Mesothelial cell of epicardium (in vitro differentiated cells): ENCODE measurements around the gene SF3B3. TPM values are rescaled to one million over a fixed set of nuclear protein-coding genes. Genes with fewer than 3 reads are reported as not detected.

Experiments used
- DNase-seq, 2 experiments: peaks; one replicate each; pipeline ENCODE4 v3.0.0; 2021; ENCODE audit warnings: low spot score in 2 of 2; ENCODE audit not compliant: unreplicated experiment in 2 of 2
- H3K27ac Mint-ChIP-seq: 2 replicates; pipeline ENCODE4 v1.8.0; 2021; ENCODE audit warnings: mixed read lengths
- H3K27me3 Mint-ChIP-seq: 2 replicates; pipeline ENCODE4 v1.8.0; 2021; ENCODE audit warnings: low read depth, mixed read lengths
- H3K36me3 Mint-ChIP-seq: 2 replicates; pipeline ENCODE4 v1.8.0; 2021; ENCODE audit warnings: mixed read lengths
- H3K4me1 Mint-ChIP-seq: 2 replicates; pipeline ENCODE4 v1.8.0; 2021; ENCODE audit warnings: mixed read lengths
- H3K4me3 Mint-ChIP-seq: 2 replicates; pipeline ENCODE4 v1.8.0; 2021; ENCODE audit warnings: mild to moderate bottlenecking, moderate library complexity, mixed read lengths
- H3K9me3 Mint-ChIP-seq: 2 replicates; pipeline ENCODE4 v1.8.0; 2021; ENCODE audit warnings: mixed read lengths
- total RNA-seq: library from RNA; stranded (reverse); gene quantifications from 3 replicates; pipeline ENCODE4 v1.2.1, GENCODE V29; 2021
- TF ChIP-seq, protein P1 (sequence below): fragments of 200-600 bp; sonication (generic); IDR thresholded peaks from one replicate; pipeline ENCODE4 v1.5.0; 2021; ENCODE audit warnings: antibody characterized with exemption; ENCODE audit not compliant: unreplicated experiment

Gene SF3B3
- total RNA-seq, 1 donor from 2014 or later, result 351 TPM

DNA sequence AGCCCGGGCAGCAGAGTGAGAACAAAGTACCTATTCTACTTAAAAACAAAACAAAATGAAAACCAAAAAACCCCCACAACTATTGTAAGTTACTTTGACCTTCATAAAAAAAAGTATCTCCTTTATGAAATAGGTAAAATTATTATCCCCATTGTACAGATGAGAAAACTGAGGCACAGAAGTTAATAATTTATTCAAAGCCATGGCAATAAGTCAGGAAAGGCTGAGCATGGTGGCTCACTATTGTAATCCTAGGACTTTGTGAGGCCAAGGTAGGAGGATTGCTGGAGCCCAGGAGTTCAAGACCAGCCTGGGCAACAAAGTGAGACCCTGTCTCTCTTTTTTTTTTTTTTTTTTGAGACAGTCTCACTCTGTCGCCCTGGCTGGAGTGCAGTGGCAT, 38.7 kb upstream of the SF3B3 start:
- H3K36me3 Mint-ChIP-seq, result peaks cover 20% of the 10 kb centered on the region
- no peaks in the 10 kb centered on the region for H3K4me1 Mint-ChIP-seq
- no peak overlapping the region for H3K27ac Mint-ChIP-seq
- H3K9me3 Mint-ChIP-seq, result no peaks in the 10 kb centered on the region
- TF ChIP-seq, protein P1, sequence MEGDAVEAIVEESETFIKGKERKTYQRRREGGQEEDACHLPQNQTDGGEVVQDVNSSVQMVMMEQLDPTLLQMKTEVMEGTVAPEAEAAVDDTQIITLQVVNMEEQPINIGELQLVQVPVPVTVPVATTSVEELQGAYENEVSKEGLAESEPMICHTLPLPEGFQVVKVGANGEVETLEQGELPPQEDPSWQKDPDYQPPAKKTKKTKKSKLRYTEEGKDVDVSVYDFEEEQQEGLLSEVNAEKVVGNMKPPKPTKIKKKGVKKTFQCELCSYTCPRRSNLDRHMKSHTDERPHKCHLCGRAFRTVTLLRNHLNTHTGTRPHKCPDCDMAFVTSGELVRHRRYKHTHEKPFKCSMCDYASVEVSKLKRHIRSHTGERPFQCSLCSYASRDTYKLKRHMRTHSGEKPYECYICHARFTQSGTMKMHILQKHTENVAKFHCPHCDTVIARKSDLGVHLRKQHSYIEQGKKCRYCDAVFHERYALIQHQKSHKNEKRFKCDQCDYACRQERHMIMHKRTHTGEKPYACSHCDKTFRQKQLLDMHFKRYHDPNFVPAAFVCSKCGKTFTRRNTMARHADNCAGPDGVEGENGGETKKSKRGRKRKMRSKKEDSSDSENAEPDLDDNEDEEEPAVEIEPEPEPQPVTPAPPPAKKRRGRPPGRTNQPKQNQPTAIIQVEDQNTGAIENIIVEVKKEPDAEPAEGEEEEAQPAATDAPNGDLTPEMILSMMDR, result no peak
- H3K4me3 Mint-ChIP-seq, result no peak overlapping the region
- no peaks in the 10 kb centered on the region for H3K27me3 Mint-ChIP-seq
- DNase-seq, result no peak

DNA sequence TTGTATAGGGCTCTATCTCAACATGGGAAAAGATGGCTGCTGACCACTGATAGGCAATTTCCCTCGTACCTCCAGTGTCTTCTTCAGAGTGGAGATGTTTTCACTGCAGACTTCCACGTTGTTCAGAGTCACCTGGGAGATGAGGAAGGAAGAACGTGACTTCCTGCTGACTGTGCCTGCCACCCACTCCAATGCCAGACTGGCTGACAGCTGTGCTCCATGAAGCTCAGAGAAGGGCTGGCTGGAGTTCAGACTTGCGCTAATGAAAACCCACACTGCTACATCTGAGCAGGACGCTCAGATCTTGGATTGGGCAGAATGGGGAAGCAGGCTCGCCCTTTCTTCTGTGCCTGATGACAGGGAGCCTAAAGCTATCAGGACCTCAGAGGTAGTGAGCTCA, 33.4 kb upstream of the SF3B3 start:
- Mint-ChIP-seq H3K27ac (no peak overlapping the region), H3K9me3 (no peaks in the 10 kb centered on the region), H3K27me3 (no peaks in the 10 kb centered on the region), H3K4me1 (no peaks in the 10 kb centered on the region), H3K4me3 (no peak overlapping the region), H3K36me3 (peaks cover 34% of the 10 kb centered on the region)
- TF ChIP-seq, protein P1, result no peak
- no peak for DNase-seq

DNA sequence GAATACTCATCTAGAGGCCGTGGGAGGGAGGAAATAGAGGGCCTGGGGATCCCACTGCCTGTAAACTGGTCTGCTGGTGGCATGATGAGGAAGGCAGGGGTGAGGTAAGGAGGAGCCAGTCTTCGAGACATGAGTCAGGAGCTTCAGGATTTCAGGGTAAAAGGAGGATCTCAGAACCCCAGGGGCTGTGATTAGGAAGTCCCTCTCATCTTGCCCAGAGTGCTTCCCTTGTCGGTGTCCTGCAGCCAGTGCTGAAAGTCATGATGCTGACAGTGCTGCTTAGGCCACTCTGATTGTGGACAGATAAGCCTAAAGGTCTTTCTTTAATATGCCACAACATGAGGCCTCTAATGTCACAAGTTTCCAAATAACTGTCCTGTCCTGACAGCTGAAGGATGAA, 29.8 kb upstream of the SF3B3 start:
- no peak for DNase-seq
- Mint-ChIP-seq H3K36me3 (peaks cover 37% of the 10 kb centered on the region), H3K27me3 (no peaks in the 10 kb centered on the region), H3K4me1 (no peaks in the 10 kb centered on the region), H3K27ac (no peak overlapping the region), H3K4me3 (no peak overlapping the region), H3K9me3 (no peaks in the 10 kb centered on the region)
- TF ChIP-seq, protein P1, result no peak

DNA sequence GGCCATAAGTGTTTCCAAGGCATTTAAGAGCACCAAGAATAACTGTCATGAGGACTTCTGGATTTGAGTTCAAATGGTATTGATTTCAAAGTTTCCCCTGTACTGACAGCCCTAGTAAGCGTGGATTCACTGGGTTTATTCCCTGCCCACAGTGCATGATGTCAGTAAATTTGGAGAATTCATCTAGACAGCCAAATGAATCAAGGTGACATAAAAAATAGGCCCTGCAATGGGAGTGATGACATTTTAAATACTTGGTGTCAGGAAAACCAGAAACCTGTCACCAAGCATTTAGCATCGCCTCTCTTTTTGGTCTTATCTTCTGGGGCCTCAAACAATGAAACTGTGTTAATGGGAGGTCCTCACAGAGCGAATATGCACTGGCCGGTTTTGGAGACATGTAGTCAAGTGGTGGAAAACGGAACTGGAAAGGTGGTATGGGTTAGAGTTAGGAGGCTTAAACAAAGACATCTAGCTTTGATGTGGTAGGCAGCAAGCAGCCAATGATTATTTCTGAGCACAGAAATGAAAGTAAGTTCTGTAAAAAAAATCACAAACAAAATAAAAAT, 29.3 kb upstream of the SF3B3 start:
- DNase-seq, result no peak
- peaks cover 37% of the 10 kb centered on the region for H3K36me3 Mint-ChIP-seq
- no peak overlapping the region for H3K27ac Mint-ChIP-seq
- TF ChIP-seq, protein P1, result no peak
- H3K27me3 Mint-ChIP-seq, result no peaks in the 10 kb centered on the region
- no peaks in the 10 kb centered on the region for H3K4me1 Mint-ChIP-seq
- H3K9me3 Mint-ChIP-seq, result no peaks in the 10 kb centered on the region
- no peak overlapping the region for H3K4me3 Mint-ChIP-seq

DNA sequence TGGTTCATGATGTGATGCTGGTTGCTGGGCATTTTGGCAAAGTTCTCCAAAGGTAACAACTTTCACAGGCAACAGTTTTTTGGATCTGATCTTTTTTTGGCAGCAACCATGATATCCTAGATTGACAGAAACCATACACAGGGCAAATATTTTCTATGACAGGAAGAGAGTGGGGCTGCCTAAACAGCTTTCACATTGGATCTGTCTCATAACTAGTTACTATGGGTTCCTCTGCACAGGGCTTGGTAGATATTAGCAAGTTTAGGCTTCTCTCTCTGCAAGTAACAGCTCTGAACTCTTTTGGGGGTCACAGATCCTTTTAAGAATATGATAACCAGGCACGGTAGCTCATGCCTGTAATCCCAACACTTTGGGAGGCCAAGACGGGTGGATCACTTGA, 28.8 kb upstream of the SF3B3 start:
- H3K9me3 Mint-ChIP-seq, result no peaks in the 10 kb centered on the region
- no peaks in the 10 kb centered on the region for H3K4me1 Mint-ChIP-seq
- TF ChIP-seq, protein P1, result no peak
- peaks cover 35% of the 10 kb centered on the region for H3K36me3 Mint-ChIP-seq
- DNase-seq, result no peak
- no peaks in the 10 kb centered on the region for H3K27me3 Mint-ChIP-seq
- H3K27ac Mint-ChIP-seq, result no peak overlapping the region
- H3K4me3 Mint-ChIP-seq, result no peak overlapping the region
